Stimulated activated CD4-positive, alpha-beta T cell treated with anti-CD3 and anti-CD28 coated beads, Interleukin-4, amount 100 ng/mL, for 48 hours (primary cell): Measurements from ENCODE around the gene ATG9A.
"Not testable (repeated sequence)": the region's sequence is repeated elsewhere in the genome, so short reads cannot be mapped to it uniquely, and the experiment has no call there.

Source experiments
- DNase-seq, 2 donors: peaks; one replicate each; pipeline ENCODE4 v3.0.0-alpha.2; 2020; ENCODE audit warnings: low read depth in 2 of 2

The ATG9A gene

DNA sequence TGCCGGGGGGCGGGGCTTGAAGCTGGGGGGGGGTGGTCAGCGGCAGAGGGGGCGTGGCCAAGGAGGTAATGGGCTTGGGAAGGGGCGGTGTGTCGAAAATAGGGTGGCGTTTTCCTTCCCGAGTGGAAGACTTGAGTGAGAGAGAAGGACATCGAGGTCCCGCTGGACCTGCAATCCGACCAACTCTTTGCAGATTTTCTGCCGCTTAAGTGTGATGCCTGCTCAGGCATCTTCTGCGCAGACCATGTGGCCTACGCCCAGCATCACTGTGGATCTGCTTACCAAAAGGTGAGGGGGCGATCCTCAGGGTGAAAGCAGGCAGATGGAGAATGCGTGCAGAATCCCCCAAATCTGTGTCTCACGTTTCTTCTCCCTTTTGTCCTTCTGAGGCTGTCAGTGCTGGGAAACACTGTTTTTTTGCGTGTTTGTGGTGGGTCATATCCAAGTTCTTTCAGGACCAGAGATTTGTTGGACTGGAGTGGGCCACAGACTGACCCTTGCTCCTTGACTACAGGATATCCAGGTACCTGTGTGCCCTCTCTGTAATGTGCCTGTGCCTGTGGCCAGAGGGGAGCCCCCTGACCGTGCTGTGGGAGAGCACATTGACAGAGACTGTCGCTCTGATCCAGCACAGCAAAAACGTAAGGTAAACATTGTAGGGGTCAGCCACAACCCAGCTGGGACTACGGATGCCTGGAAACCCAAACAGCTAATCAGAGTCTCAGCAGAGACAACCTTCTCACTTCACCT is 22.1 kb downstream of the ATG9A start:
- no peak for DNase-seq

- DNase-seq = peak; percentile 91 to 94
These were observed 22.9 kb downstream of the ATG9A start, which contains the start of gene ZFAND2B for GRCh38 chr2:219206328-219207133. TSS of gene ZFAND2B (plus strand) at chr2:219206782. CDS start at chr2:219206988, 206 bp downstream.

DNA sequence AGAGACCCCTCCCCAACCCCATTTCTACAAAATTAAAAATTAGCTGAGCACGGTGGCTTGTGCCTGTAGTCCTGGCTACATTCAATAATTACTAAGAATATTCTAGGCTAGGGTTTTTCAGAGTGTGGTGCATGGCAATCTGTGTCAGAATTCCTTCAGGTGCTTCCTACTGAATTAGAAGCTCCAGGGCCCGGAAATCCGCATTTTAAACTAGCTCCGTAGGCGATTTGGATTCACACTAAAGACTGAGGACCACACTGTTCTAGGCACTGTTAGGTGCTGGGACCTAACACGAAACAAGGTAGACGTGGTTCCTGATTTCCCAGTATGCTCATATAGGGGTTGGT is 23.5 kb downstream of the ATG9A start:
- no peak for DNase-seq

DNA sequence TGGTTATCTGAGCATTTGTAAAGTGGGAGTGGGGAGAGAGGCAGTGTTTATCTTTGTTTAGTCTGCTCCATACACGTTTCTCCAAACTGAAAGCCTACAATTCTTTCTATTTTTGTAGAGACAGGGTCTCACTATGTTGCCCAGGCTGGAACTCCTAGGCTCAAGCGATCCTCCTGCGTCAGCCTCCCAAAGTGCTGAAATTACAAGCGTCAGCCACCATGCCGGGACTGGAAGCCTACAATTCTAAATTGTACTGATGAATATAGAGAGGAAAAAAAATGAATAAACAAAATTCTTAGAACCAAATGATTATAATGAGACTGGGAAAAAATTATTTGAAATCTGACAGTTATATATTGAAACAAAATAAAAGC is 24.3 kb downstream of the ATG9A start:
- DNase-seq = no peak

GRCh38 chr2:219204425-219205164 is 24.8 kb downstream of the ATG9A start:
- no peak for DNase-seq

- not testable (repeated sequence) for DNase-seq
These were observed 28.1 kb downstream of the ATG9A start for GRCh38 chr2:219201331-219201730.

GRCh38 chr2:219200502-219201326 is 28.7 kb downstream of the ATG9A start:
- not testable (repeated sequence) for DNase-seq

GRCh38 chr2:219199470-219200211 is 29.8 kb downstream of the ATG9A start:
- no peak for DNase-seq

DNA sequence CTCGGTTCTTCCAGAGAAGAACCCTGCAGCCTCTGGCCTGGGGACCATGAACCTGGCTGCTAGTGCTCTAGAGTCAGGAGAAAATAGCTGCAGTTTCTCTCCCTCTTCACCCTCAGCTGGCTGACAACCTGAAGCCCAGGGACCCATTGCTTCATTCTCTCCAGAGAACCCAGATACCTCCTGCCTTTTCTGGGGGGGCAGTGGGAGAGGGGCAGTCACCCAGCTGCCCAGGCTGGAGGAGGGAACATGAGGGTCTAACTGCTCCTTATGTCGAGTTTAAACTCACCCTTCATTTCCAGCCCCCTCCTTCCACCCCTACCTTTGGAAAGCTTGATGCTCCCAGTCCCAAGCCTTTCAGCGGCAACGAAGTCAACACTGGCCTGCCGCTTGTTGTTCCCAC is 30.5 kb downstream of the ATG9A start:
- no peak for DNase-seq

- DNase-seq = no peak
These were observed 32.0 kb downstream of the ATG9A start for GRCh38 chr2:219197388-219197787.

DNA sequence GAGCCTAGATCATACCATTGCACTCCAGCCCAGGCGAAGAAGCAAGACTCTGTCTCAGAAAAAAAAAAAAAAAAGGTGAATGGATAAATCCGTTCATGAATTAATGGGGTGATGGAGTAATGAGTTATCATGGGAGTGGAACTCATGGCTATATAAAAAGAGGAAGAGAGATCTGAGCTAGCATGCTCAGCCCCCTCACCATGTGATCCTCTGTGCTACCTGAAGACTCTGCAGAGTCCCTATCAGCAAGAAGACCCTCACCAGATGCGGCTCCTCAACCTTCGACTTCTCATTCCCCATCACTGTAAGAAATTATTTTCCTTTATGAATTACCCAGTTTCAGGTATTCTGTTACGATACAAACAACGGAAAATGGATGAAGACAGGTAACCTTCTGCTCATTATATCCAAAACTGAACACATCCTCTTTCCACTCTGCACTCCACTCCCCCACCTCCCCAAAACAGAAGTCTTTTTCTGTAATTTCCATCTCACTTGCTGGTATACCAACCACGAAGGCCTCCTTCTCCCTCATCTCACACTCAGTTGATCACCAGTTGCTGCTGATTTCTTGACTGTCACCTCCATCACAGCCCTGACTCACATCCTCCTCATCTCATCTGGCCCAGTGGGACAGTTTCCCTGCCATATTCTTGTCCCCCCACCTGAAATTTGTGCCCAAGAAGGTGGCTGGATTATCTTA is 42.5 kb downstream of the ATG9A start:
- DNase-seq = no peak

DNA sequence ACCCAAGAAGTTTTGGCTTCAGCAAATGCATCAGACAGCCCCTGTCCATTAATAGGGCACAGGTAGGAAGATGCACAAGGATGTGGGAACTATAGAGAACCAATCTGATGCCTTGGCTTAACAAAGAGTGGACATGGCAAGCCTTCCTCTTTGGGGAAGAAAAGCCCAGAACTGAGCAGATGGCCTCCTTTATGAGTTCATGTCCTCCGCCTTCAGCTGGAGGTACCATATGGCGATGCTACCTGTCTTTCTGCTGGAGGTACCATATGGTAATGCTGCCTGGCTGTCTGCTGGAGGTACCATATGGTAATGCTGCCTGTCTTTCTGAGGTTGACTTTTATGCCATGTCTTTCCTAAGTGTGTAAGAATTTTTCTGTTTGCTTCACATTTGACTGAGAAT is 45.3 kb downstream of the ATG9A start:
- DNase-seq = no peak

DNA sequence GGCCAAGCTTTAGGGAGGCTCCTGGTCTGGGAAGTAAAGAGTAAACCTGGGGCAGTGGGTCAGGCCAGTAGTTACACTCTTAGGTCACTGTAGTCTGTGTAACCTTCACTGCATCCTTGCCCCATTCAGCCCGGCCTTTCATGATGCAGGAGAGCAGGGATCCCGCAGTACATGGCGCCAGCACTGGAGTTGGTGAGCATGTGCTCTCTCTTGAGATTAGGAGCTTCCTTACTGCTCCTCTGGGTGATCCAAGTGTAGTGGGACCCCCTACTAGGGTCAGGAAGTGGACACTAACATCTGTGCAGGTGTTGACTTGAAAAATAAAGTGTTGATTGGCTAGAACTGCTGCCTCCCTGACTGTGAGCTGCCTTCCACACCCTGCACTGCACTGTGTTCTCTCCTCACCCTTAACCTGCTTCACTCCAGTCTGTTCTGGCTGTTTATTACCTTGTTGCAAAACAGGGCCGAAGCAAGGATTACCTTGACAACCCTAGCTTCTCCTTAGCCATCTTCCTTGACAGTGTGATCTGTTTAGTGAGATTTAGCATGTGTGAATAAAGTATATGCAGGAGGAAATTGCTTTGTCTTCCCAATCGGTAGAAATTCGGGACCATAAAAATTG is 46.2 kb downstream of the ATG9A start:
- DNase-seq = no peak

DNA sequence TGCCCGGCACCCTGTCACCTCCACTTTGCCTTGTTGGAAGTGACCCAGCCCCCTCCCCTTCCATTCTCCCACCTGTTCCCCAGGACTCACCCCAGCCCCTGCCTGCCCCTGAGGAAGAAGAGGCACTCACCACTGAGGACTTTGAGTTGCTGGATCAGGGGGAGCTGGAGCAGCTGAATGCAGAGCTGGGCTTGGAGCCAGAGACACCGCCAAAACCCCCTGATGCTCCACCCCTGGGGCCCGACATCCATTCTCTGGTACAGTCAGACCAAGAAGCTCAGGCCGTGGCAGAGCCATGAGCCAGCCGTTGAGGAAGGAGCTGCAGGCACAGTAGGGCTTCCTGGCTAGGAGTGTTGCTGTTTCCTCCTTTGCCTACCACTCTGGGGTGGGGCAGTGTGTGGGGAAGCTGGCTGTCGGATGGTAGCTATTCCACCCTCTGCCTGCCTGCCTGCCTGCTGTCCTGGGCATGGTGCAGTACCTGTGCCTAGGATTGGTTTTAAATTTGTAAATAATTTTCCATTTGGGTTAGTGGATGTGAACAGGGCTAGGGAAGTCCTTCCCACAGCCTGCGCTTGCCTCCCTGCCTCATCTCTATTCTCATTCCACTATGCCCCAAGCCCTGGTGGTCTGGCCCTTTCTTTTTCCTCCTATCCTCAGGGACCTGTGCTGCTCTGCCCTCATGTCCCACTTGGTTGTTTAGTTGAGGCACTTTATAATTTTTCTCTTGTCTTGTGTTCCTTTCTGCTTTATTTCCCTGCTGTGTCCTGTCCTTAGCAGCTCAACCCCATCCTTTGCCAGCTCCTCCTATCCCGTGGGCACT is 46.9 kb downstream of the ATG9A start:
- no peak for DNase-seq

GRCh38 chr2:219181531-219181930 is 47.9 kb downstream of the ATG9A start:
- DNase-seq = no peak

DNA sequence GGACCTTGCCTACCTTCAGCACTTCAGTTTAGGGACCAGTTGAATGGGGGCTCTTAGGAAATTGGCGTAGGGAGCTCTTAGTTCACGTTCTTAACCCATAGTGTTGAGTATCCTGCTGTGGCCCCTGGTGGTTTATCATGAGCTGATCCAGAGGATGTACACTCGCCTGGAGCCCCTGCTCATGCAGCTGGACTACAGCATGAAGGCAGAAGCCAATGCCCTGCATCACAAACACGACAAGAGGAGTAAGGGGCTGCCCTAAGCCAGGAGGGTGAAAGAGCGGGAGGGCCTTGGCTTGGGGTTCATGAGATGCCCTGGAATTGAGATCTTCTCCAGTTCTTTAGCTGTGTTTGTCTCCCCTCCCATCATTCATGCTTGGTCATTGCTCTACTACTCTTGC is 48.5 kb downstream of the ATG9A start:
- no peak for DNase-seq

GRCh38 chr2:219179601-219180465 is 49.6 kb downstream of the ATG9A start:
- DNase-seq = no peak
